ENCODE results near the gene RAD18.

DNA sequence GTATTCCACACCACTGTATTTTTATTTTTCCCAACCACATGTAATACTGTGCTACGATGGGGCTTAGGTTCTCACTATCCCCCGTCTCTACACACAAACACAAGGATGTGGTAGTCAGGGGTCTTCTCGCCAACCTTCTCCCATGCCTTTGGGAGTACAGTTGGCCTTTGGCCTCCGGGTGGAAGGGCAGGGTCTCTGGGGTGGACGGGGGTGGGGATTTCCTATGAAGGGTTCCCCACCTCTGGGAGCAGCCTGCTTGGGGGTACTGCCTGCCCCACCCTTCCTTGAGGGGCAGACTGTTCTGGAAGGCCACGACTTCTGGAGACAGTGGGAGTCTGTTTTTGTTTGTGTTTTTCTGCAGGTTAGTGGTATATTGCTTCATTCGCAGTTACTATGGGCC, 21.3 kb upstream of the RAD18 start:
- no peak for TF ChIP-seq EP300 (IDR thresholded peaks at IDR 0.05)
- TF ChIP-seq, protein P1, sequence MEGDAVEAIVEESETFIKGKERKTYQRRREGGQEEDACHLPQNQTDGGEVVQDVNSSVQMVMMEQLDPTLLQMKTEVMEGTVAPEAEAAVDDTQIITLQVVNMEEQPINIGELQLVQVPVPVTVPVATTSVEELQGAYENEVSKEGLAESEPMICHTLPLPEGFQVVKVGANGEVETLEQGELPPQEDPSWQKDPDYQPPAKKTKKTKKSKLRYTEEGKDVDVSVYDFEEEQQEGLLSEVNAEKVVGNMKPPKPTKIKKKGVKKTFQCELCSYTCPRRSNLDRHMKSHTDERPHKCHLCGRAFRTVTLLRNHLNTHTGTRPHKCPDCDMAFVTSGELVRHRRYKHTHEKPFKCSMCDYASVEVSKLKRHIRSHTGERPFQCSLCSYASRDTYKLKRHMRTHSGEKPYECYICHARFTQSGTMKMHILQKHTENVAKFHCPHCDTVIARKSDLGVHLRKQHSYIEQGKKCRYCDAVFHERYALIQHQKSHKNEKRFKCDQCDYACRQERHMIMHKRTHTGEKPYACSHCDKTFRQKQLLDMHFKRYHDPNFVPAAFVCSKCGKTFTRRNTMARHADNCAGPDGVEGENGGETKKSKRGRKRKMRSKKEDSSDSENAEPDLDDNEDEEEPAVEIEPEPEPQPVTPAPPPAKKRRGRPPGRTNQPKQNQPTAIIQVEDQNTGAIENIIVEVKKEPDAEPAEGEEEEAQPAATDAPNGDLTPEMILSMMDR (IDR thresholded peaks at IDR 0.05): no peak

All from ovary (tissue), 3 donors.